HepG2 (cell line): ENCODE data around the gene PHRF1.

Experiments
- CHD4 ChIP-seq: fragments of 200-600 bp; sonication (generic); IDR thresholded peaks from 2 replicates; pipeline ENCODE4 v1.7.0; 2017; ENCODE audit warnings: mild to moderate bottlenecking, low read length, borderline replicate concordance
- FLYWCH1 ChIP-seq: sonication (generic); formaldehyde crosslinking; IDR thresholded peaks from 2 replicates; pipeline ENCODE4 v1.8.1; 2023; ENCODE audit warnings: mild to moderate bottlenecking, missing genetic modification reagents
- MXI1 ChIP-seq: IDR thresholded peaks from 3 replicates; pipeline ENCODE4 v1.6.1; 2012; ENCODE audit warnings: low read depth, low read length, inconsistent platforms, borderline replicate concordance
- PCBP2 ChIP-seq: fragments of 200-400 bp; formaldehyde crosslinking; optimal IDR thresholded peaks from 2 replicates; pipeline ENCODE3; 2018; ENCODE audit warnings: low read length, low read depth; ENCODE audit not compliant: poor library complexity, severe bottlenecking
- SIN3A ChIP-seq: IDR thresholded peaks from 2 replicates; pipeline ENCODE4 v1.6.1; 2011; ENCODE audit warnings: low read depth, mild to moderate bottlenecking, control low read depth, low read length, borderline replicate concordance
- TF ChIP-seq, protein P1 (sequence below): sonication (generic); formaldehyde crosslinking; IDR thresholded peaks from one replicate; pipeline ENCODE4 v1.5.1; 2020; ENCODE audit warnings: mild to moderate bottlenecking, missing genetic modification reagents; ENCODE audit errors: not compliant biosample characterization
- TF ChIP-seq, protein P2 (sequence below): sonication (generic); formaldehyde crosslinking; IDR thresholded peaks from 2 replicates; pipeline ENCODE4 v1.5.0; 2020; ENCODE audit warnings: missing genetic modification reagents
- TF ChIP-seq, protein P3 (sequence below): sonication (generic); formaldehyde crosslinking; IDR thresholded peaks from 2 replicates; pipeline ENCODE4 v1.5.0; 2020; ENCODE audit warnings: mild to moderate bottlenecking, missing genetic modification reagents, moderate library complexity
- TF ChIP-seq, protein P4 (sequence below): conservative IDR thresholded peaks from 2 replicates; pipeline ENCODE4 v1.6.1; 2018; ENCODE audit warnings: missing genetic modification reagents

DNA sequence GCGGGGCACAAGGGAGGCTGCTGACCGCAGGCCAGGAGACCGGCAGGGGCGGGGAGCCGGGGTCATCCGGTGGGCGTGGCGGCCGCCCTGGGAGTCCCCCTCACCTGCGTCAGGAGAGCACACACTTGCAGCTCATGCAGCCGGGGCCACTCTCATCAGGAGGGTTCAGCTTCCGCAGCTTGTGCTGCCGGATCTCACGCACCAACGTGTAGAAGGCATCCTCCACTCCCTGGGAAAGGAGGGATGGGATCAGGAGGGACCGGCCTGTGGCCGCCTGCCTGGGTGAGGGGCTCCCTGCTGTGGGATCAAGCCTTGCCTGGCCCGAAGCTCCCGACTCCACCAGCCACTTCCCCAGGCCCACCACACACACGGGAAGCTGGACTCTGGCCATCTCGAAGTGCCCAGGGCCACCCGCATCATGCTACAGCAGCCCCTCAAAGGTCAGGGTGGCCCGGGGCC lies 43.7 kb upstream of the PHRF1 start:
- TF ChIP-seq, protein P1, sequence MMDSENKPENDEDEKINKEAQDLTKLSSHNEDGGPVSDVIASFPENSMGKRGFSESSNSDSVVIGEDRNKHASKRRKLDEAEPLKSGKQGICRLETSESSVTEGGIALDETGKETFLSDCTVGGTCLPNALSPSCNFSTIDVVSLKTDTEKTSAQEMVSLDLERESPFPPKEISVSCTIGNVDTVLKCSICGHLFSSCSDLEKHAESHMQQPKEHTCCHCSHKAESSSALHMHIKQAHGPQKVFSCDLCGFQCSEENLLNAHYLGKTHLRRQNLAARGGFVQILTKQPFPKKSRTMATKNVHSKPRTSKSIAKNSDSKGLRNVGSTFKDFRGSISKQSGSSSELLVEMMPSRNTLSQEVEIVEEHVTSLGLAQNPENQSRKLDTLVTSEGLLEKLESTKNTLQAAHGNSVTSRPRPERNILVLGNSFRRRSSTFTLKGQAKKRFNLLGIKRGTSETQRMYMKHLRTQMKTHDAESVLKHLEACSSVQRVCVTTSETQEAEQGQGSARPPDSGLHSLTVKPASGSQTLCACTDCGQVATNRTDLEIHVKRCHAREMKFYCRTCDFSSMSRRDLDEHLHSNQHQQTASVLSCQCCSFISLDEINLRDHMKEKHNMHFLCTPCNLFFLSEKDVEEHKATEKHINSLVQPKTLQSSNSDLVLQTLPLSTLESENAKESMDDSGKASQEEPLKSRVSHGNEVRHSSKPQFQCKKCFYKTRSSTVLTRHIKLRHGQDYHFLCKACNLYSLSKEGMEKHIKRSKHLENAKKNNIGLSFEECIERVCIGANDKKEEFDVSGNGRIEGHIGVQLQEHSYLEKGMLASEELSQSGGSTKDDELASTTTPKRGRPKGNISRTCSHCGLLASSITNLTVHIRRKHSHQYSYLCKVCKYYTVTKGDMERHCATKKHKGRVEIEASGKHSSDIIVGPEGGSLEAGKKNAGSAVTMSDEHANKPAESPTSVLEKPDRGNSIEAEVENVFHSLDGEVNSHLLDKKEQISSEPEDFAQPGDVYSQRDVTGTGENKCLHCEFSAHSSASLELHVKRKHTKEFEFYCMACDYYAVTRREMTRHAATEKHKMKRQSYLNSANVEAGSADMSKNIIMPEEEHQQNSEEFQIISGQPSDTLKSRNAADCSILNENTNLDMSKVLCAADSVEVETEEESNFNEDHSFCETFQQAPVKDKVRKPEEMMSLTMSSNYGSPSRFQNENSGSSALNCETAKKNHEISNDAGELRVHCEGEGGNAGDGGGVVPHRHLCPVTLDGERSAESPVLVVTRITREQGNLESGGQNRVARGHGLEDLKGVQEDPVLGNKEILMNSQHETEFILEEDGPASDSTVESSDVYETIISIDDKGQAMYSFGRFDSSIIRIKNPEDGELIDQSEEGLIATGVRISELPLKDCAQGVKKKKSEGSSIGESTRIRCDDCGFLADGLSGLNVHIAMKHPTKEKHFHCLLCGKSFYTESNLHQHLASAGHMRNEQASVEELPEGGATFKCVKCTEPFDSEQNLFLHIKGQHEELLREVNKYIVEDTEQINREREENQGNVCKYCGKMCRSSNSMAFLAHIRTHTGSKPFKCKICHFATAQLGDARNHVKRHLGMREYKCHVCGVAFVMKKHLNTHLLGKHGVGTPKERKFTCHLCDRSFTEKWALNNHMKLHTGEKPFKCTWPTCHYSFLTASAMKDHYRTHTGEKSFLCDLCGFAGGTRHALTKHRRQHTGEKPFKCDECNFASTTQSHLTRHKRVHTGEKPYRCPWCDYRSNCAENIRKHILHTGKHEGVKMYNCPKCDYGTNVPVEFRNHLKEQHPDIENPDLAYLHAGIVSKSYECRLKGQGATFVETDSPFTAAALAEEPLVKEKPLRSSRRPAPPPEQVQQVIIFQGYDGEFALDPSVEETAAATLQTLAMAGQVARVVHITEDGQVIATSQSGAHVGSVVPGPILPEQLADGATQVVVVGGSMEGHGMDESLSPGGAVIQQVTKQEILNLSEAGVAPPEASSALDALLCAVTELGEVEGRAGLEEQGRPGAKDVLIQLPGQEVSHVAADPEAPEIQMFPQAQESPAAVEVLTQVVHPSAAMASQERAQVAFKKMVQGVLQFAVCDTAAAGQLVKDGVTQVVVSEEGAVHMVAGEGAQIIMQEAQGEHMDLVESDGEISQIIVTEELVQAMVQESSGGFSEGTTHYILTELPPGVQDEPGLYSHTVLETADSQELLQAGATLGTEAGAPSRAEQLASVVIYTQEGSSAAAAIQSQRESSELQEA (CRISPR knock-in tag): no peak
- TF ChIP-seq, protein P2, sequence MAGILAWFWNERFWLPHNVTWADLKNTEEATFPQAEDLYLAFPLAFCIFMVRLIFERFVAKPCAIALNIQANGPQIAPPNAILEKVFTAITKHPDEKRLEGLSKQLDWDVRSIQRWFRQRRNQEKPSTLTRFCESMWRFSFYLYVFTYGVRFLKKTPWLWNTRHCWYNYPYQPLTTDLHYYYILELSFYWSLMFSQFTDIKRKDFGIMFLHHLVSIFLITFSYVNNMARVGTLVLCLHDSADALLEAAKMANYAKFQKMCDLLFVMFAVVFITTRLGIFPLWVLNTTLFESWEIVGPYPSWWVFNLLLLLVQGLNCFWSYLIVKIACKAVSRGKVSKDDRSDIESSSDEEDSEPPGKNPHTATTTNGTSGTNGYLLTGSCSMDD (CRISPR knock-in tag): no peak
- TF ChIP-seq MXI1: no peak
- TF ChIP-seq, protein P3, sequence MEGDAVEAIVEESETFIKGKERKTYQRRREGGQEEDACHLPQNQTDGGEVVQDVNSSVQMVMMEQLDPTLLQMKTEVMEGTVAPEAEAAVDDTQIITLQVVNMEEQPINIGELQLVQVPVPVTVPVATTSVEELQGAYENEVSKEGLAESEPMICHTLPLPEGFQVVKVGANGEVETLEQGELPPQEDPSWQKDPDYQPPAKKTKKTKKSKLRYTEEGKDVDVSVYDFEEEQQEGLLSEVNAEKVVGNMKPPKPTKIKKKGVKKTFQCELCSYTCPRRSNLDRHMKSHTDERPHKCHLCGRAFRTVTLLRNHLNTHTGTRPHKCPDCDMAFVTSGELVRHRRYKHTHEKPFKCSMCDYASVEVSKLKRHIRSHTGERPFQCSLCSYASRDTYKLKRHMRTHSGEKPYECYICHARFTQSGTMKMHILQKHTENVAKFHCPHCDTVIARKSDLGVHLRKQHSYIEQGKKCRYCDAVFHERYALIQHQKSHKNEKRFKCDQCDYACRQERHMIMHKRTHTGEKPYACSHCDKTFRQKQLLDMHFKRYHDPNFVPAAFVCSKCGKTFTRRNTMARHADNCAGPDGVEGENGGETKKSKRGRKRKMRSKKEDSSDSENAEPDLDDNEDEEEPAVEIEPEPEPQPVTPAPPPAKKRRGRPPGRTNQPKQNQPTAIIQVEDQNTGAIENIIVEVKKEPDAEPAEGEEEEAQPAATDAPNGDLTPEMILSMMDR (CRISPR knock-in tag): no peak
- TF ChIP-seq SIN3A: no peak
- TF ChIP-seq PCBP2: no peak
- no peak for TF ChIP-seq FLYWCH1 (CRISPR knock-in tag)
- TF ChIP-seq CHD4: no peak
- TF ChIP-seq, protein P4, sequence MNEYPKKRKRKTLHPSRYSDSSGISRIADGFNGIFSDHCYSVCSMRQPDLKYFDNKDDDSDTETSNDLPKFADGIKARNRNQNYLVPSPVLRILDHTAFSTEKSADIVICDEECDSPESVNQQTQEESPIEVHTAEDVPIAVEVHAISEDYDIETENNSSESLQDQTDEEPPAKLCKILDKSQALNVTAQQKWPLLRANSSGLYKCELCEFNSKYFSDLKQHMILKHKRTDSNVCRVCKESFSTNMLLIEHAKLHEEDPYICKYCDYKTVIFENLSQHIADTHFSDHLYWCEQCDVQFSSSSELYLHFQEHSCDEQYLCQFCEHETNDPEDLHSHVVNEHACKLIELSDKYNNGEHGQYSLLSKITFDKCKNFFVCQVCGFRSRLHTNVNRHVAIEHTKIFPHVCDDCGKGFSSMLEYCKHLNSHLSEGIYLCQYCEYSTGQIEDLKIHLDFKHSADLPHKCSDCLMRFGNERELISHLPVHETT: no peak
